Activated B cell treated with CpG ODN at 0.5 μM for 24 hours (primary cell): ENCODE results near the gene ASTN2. TPM values are rescaled to one million over a fixed set of nuclear protein-coding genes. Genes with fewer than 3 reads are reported as not detected.

Experiments
- ATAC-seq: fragments of 200-7000 bp; cut with Tn5 transposase; one replicate; pipeline ENCODE4 v1.10.0; 2021; ENCODE audit warnings: low read depth, mild to moderate bottlenecking, moderate library complexity
- CTCF ChIA-PET: fragments of 350-600 bp; sonication (Branson Sonifier 250); formaldehyde crosslinking; loops from one replicate; lab custom pipeline; 2021; ENCODE audit warnings: antibody characterized with exemption; lab: Charles Lee
- POLR2A ChIA-PET: fragments of 350-600 bp; sonication (Branson Sonifier 250); formaldehyde crosslinking; loops from one replicate; lab custom pipeline; 2021; ENCODE audit warnings: antibody characterized with exemption; lab: Charles Lee
- DNase-seq: peaks from one replicate; pipeline ENCODE4 v3.0.0; 2022
- H3K27ac Mint-ChIP-seq: one replicate; pipeline ENCODE4 v1.8.0; 2020; ENCODE audit warnings: mixed read lengths
- H3K27me3 Mint-ChIP-seq: one replicate; pipeline ENCODE4 v1.8.0; 2021; ENCODE audit warnings: mixed read lengths
- H3K36me3 Mint-ChIP-seq: one replicate; pipeline ENCODE4 v1.8.0; 2021; ENCODE audit warnings: low read depth, mixed read lengths
- H3K4me1 Mint-ChIP-seq: one replicate; pipeline ENCODE4 v1.8.0; 2021; ENCODE audit warnings: mixed read lengths
- H3K4me3 Mint-ChIP-seq: one replicate; pipeline ENCODE4 v1.8.0; 2020; ENCODE audit warnings: mild to moderate bottlenecking, mixed read lengths
- H3K9me3 Mint-ChIP-seq: one replicate; pipeline ENCODE4 v1.8.0; 2020; ENCODE audit warnings: mixed read lengths
- intact Hi-C: fragments of 100-400 bp; cut with micrococcal nuclease; formaldehyde crosslinking; loops from one replicate; pipeline ENCODE4 v1.15.1; 2024
- total RNA-seq: library from RNA; stranded (reverse); gene quantifications from 2 replicates; pipeline ENCODE4 v1.2.3, GENCODE V29; 2022
- TF ChIP-seq, protein P1 (sequence below): fragments of 200-600 bp; IDR thresholded peaks from one replicate; pipeline ENCODE4 v1.8.0; 2022; ENCODE audit warnings: antibody characterized with exemption, mild to moderate bottlenecking

Gene ASTN2
- total RNA-seq, 1 donor from 2014 or later, result 2.3 TPM

- TF ChIP-seq, protein P1, sequence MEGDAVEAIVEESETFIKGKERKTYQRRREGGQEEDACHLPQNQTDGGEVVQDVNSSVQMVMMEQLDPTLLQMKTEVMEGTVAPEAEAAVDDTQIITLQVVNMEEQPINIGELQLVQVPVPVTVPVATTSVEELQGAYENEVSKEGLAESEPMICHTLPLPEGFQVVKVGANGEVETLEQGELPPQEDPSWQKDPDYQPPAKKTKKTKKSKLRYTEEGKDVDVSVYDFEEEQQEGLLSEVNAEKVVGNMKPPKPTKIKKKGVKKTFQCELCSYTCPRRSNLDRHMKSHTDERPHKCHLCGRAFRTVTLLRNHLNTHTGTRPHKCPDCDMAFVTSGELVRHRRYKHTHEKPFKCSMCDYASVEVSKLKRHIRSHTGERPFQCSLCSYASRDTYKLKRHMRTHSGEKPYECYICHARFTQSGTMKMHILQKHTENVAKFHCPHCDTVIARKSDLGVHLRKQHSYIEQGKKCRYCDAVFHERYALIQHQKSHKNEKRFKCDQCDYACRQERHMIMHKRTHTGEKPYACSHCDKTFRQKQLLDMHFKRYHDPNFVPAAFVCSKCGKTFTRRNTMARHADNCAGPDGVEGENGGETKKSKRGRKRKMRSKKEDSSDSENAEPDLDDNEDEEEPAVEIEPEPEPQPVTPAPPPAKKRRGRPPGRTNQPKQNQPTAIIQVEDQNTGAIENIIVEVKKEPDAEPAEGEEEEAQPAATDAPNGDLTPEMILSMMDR, result no peak
- intact Hi-C loops, result no loop called here
- H3K9me3 Mint-ChIP-seq, result peaks cover 13% of the 10 kb centered on the region
- DNase-seq (no peak), ATAC-seq (no peak)
- no peak overlapping the region for H3K4me3 Mint-ChIP-seq
- no peak overlapping the region for H3K27ac Mint-ChIP-seq
- POLR2A ChIA-PET, result no interaction called here
- H3K36me3 Mint-ChIP-seq, result peaks cover 5% of the 10 kb centered on the region
- no peaks in the 10 kb centered on the region for H3K27me3 Mint-ChIP-seq
- CTCF ChIA-PET, result interaction anchor here (1.1 kb wide), 1 partner anchor 13 kb away, joined by 3 read pairs; no protein-coding TSS in a partner anchor
- H3K4me1 Mint-ChIP-seq, result no peaks in the 10 kb centered on the region
These were observed 740.5 kb downstream of the ASTN2 start for GRCh38 chr9:116674210-116674980.

- CTCF ChIA-PET, result interaction anchor here (1.1 kb wide), 1 partner anchor 12 kb away, joined by 3 read pairs; no protein-coding TSS in a partner anchor
These were observed 741.5 kb downstream of the ASTN2 start for GRCh38 chr9:116673375-116673774.

DNA sequence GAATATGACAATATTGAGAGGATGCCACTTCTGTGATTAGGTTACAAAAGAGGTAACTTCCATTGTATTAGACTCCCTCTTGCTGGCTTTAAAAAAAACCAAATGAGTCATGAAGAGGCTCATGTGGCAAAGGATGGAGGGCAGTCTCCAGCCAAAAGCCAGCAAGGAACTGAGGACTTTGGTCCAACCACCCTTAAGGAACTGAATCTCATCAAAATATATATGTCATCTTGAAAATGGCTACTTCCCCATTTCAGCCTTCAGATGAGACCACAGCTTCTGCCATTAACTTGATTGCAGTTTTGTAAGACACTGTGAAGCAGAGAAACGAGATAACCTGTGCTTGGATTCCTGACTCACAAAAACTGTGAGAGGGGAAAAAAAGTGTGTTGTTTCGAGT, 743.3 kb downstream of the ASTN2 start:
- intact Hi-C loops, result no loop called here
- DNase-seq (no peak), ATAC-seq (no peak)
- Mint-ChIP-seq H3K27me3 (no peaks in the 10 kb centered on the region), H3K9me3 (peaks cover 13% of the 10 kb centered on the region), H3K36me3 (peaks cover 5% of the 10 kb centered on the region), H3K27ac (no peak overlapping the region), H3K4me3 (no peak overlapping the region), H3K4me1 (no peaks in the 10 kb centered on the region)
- ChIA-PET CTCF (no interaction called here), POLR2A (no interaction called here)
- TF ChIP-seq, protein P1, result no peak

More at GRCh38 chr9:116673375-116673774, 741.5 kb downstream of the ASTN2 start:
- intact Hi-C loops, result no loop called here
- no peaks in the 10 kb centered on the region for H3K4me1 Mint-ChIP-seq
- no peak overlapping the region for H3K4me3 Mint-ChIP-seq
- TF ChIP-seq, protein P1, result no peak
- H3K27ac Mint-ChIP-seq, result no peak overlapping the region
- no peaks in the 10 kb centered on the region for H3K27me3 Mint-ChIP-seq
- H3K36me3 Mint-ChIP-seq, result peaks cover 5% of the 10 kb centered on the region
- peaks cover 13% of the 10 kb centered on the region for H3K9me3 Mint-ChIP-seq
- ATAC-seq, result no peak
- POLR2A ChIA-PET, result no interaction called here
- no peak for DNase-seq

- no peaks in the 10 kb centered on the region for H3K4me1 Mint-ChIP-seq
- CTCF ChIA-PET, result no interaction called here
These were observed 745.7 kb downstream of the ASTN2 start for GRCh38 chr9:116668970-116669695.

More at GRCh38 chr9:116668970-116669695, 745.7 kb downstream of the ASTN2 start:
- POLR2A ChIA-PET, result no interaction called here
- Mint-ChIP-seq H3K27ac (no peak overlapping the region), H3K36me3 (peaks cover 5% of the 10 kb centered on the region), H3K9me3 (peaks cover 13% of the 10 kb centered on the region), H3K4me3 (no peak overlapping the region), H3K27me3 (no peaks in the 10 kb centered on the region)
- TF ChIP-seq, protein P1, result no peak
- ATAC-seq (no peak), DNase-seq (no peak)
- intact Hi-C loops, result loop anchor here (10.0 kb wide), 1 partner anchor 1654 kb away; no protein-coding TSS in a partner anchor
